Eye (tissue), 1 donor: ENCODE data around the gene SLC6A19.

ENCODE experiments used
- DNase-seq: peaks from one replicate; pipeline ENCODE4 v3.0.0-alpha.2; 2015

The SLC6A19 gene

GRCh38 chr5:1211701-1212100 is 10.3 kb downstream of the SLC6A19 start:
- DNase-seq = no peak

DNA sequence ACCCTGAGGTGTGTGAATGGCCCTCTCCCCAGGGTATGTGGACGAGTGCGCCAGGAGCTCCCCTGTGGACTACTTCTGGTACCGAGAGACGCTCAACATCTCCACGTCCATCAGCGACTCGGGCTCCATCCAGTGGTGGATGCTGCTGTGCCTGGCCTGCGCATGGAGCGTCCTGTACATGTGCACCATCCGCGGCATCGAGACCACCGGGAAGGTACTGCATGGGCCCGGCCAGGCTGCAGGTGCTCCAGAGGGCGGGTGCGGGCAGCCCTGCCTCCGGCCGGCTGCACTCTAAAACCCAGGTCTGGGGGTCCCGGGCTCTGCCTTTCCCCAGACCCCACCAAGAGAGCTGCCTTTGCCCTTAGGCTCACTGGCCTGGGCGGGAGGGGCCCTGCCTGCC is 10.9 kb downstream of the SLC6A19 start:
- no peak for DNase-seq

GRCh38 chr5:1212881-1213280 is 11.5 kb downstream of the SLC6A19 start:
- no peak for DNase-seq

DNA sequence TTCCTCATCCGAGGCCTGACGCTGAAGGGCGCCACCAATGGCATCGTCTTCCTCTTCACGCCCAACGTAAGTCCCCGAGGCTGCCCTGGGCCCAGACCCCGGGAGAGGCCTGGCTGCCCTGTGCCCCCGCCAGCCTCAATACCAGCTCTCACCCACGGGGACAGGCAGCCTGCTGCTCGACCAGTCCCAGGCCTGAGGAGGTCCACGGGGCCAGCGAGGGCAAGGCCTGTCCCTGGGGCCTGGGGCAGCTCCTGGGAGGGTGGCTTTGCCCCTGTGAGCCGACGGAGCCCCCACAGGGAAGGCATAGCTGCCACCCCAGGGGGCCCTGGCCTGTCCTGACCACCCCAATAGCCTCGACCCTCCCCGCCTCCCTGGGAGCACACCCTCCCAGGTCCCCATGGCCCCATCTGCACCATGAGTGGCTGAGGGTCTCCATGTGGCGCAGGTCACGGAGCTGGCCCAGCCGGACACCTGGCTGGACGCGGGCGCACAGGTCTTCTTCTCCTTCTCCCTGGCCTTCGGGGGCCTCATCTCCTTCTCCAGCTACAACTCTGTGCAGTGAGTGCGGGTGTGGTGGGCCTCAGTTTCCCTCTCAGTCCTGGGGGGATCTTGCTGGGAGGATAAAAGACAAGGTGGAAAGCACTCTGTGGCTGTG is 12.2 kb downstream of the SLC6A19 start:
- no peak for DNase-seq

DNA sequence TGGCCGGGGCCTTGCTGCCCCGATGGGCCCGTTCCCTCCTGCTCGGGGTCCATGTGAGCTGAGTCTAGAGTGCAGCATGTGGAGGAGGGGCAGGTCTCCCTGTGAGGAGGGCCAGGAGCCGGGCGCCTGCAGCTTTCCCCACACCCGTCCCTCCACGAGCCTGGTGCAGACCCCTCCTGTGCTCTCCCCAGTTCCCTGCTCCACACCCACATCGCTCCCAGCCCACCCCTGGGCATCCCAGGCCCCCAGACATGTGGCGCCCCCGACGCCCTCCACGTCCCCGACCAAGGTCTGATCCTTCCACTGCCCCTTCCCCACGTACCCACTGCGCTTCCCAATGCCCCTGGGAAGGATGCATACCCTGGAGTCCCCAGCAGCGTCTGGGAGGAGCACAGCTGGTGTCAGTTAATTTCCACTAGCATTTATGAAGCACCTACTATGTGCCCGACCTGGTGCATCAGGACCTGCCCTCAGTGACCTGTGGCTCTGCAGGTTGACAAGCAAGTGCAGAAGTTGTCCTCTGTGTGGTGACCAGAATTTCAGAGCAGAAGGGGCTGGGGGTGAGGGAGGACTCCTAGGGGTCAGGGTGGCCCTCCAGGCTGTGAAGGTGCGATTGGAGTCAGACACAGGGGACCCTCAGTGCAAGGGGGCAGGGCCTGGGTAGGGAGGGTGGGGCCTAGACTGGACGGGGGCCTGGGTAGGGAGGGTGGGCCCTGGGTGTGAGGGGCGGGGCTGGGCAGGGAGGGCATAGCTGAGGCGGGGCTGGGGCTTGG is 13.0 kb downstream of the SLC6A19 start:
- DNase-seq = no peak

DNA sequence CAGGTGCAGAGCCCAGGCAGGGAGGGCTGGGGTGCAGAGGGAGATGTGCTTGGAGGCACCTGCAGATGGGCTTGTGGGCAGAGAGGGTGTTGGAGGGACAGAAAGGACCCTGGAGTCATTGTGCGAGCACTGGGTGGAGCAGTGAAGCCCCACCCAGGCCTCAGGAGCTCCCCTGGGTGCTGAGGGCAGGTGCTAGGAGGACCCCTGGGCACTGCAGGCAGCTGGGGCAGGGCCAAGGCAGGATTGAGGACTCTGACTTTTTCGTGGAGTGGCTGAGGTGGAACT is 13.5 kb downstream of the SLC6A19 start:
- DNase-seq = no peak

- DNase-seq = no peak
These were observed 14.1 kb downstream of the SLC6A19 start for GRCh38 chr5:1215320-1216096.

- DNase-seq = no peak
These were observed 15.0 kb downstream of the SLC6A19 start for GRCh38 chr5:1216211-1216917.

DNA sequence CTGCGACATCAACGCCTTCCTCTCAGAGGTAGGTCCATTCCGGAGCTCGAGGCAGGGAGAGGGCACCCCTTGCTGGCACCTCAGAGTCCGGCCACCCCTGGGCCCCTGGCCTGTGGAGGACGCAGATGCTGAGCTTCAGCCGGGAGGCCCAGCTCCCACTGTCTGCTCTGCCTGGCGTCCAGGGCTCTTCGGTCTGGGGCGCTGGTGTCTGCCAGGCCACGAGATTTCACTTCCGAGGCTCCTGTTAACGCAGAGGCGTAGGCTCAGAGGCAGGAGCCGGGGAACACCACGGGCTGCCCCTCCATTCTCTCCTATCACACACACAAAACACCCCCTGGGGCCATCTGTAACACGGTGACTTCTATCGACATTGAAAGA is 15.5 kb downstream of the SLC6A19 start:
- no peak for DNase-seq

DNA sequence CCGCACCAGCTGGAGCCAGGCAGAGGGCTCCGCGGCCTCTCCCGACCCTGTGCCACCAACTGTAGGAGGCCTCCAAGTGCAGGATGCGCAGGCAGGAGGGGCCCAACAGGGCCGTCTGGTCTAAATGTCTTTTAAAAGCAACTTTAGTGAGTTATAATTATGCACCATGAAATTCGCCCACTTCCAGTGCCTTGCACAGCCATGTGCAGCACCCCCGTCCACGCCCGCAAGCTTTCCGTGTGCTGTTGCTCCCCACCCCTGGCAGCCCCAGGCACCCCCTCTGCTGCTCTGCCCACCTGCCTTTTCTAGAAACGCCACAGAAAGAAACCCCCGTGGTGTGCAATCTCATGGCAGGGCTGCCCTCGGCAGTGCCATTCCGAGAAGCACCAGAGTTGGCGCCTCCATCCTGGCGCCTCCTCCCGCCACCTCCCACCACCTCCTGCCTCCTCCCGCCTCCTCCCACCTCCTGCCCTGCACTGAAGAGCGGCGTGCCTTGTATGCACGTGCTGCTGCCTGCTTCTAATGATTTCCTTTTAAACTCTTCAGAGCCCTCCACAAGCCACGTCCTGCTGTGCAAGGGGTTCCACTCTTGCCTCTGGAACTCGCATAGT is 16.3 kb downstream of the SLC6A19 start:
- DNase-seq = no peak

DNA sequence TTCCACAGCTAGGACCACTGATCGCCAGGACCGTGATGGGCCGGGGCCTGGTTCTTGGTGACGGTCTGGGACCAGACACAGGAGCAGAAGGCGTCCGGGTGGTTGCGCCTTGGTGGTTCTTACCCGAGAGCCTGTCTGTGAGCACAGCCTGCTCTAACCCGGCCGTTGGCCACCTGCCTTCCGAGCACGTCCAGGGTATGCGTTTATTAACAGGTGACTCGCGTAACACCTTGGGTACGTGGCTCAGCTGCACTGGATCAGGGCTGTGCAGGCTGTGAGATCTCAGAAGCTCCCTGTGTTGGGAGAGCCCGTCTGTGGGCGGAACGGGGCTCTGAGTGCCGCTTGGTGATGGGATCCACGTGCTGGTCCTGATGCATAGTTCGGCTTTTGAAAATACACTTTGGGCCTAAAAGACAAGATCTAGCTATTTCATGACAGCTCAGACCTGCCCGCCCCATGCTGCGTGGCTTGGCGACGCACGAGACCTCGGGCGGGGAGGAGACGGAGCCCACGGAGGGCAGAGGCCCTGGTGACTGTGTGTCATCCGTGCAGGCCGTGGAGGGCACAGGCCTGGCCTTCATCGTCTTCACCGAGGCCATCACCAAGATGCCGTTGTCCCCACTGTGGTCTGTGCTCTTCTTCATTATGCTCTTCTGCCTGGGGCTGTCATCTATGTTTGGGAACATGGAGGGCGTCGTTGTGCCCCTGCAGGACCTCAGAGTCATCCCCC is 17.1 kb downstream of the SLC6A19 start:
- no peak for DNase-seq

- no peak for DNase-seq
These were observed 17.8 kb downstream of the SLC6A19 start for GRCh38 chr5:1219098-1219767.

GRCh38 chr5:1219768-1220100 is 18.3 kb downstream of the SLC6A19 start:
- DNase-seq = no peak

DNA sequence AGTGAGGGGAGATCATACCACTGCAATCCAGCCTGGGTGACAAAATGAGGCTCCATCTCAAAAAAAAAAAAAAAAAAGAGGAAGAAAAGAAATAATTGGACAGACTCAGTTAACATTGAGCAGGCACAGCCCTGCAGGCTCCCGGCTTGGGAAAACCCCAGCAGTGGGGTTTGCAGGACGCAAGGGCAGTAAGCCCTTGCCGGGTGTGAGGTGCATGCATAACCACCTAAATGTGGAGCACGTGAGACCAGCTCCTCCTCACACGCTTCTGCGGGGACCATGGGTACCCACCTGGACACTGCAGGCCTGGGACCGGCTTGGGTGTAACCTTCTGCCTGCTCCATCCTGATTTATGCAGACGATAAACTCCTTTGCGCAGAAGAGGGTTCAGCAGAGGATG is 19.0 kb downstream of the SLC6A19 start:
- no peak for DNase-seq

GRCh38 chr5:1220831-1221230 is 19.4 kb downstream of the SLC6A19 start:
- DNase-seq = no peak

DNA sequence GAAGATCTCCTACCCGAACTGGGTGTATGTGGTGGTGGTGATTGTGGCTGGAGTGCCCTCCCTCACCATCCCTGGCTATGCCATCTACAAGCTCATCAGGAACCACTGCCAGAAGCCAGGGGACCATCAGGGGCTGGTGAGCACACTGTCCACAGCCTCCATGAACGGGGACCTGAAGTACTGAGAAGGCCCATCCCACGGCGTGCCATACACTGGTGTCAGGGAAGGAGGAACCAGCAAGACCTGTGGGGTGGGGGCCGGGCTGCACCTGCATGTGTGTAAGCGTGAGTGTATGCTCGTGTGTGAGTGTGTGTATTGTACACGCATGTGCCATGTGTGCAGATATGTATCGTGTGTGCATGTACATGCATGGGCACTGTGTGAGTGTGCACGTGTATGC is 20.3 kb downstream of the SLC6A19 start:
- no peak for DNase-seq

DNA sequence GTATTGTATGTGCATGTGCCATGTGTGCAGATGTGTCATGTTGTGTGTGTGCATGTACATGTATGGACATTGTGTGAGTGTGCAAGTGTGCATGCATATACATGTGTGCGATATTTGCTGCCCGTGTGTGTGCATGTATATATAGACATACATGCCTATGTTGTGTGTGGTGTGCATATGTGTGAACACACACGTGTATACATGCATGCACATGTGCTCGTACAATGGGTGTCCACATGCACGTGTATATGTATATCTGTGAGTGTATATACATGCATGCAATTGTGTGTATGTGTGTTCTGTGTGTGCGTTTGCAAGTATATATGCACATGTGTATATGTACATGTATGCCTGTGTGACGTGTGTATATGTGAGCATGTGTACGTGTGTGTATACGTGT is 20.8 kb downstream of the SLC6A19 start:
- DNase-seq = no peak

- no peak for DNase-seq
These were observed 21.4 kb downstream of the SLC6A19 start for GRCh38 chr5:1222621-1223277.

DNA sequence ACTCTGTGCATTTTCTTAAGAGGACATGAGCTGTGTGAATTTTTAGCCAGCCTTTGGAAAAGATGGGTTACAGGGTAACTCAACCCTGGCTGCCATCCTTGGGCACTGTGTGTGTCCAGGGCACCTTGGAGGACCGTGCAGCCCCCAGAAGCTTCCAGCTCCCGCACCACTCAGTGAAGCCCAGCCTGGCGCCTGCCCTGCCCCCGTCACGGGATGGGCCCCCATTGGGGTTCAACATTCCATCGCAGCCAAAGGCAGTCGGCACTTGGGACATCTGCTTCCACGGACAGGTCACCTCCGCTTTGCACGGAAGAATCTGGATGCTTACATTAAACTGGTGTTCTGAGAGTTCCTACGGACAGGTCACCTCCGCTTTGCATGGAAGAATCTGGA is 21.9 kb downstream of the SLC6A19 start:
- DNase-seq = no peak

DNA sequence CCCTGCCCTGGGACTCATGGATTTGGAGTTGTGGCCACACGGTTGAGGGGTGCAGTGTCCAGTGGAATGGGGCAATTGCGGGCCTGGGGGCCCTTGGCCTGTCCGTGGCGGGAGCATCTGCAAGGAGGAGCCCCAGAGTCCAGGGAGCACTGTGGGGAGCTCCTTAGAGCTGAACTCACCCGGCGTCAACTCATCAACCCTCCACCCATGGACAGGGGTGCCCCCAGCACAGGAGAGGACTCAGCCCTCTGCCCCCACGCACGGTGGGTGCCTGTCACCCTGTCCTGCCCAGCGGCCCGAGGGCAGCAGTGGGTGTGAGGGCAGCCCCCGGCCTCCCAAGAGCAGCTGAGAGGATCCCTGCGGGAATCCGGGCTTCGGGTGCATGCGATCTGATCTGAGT is 23.2 kb downstream of the SLC6A19 start:
- DNase-seq = no peak

- no peak for DNase-seq
These were observed 23.7 kb downstream of the SLC6A19 start, which contains the start of gene SLC6A18 for GRCh38 chr5:1225081-1225480. Gene SLC6A18, plus strand, starts transcription at chr5:1225381. Its CDS starts 97 bp downstream, at chr5:1225478.
